Measurements from ENCODE around the gene ARL15.

Gene ARL15

DNA sequence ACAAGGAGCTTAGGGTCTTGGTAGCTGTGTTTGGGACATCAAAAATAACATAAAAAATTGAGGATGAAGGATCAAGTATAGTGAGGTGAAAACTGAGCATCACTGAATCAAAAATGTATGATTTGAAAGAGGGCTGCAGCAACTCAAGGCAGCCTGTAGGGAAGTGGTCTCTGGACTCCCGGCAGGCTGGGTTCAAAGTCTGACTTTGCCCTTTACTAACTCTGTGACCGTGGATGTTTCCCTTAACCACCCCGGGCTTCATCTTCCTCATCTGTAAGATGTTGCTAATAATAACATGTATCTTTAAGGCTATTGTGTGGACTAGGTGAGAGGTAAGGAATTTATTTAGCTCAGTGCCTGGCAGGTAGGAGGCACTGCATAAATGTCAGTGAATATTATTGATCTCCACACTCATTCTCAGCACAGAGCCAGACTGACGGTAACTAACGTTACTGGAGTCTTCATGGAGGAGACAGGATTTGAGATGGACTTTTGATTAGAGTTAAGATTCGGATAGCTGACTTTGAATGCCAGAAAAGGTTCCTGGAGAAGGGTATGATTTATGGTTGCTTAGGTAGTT lies 382.6 kb downstream of the ARL15 start:
- DNase-seq: no peak

DNA sequence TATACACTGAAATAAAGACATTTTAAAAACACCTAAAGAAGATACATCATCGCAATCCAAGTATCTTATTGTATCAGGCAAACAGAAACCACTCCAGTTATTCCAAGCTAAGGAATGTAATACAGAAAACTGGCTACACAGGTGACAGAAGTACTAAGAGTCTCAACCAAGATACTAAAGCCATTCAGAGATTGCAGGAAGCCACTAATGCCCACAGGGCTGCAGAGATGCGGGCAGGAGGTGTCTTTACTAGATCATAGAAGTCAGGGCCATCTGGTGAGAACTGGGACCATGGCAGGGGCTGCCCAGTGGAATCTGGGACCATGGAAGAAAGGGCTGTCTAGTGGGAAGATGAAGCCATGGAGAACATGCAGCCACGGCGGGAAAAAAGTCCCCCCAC lies 384.3 kb downstream of the ARL15 start:
- DNase-seq: no peak

DNA sequence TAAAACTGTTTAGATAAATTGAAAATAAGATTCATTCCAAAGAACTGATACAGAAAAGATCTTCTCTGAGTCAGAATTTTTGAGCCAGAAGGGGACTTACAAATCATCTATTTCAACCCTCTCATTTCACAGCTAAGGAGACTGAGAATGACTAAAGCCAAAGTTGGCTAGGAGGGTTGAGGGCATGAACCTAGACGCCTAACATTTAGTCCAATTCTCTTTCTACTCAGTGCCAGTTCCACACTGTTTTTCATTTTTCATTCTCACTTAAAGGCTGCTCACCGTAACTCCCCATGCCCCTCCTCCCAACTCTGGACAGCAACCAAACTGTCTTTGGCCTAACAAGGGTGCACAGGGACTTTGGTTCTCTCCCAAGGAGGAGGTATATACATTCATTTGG lies 386.0 kb downstream of the ARL15 start:
- DNase-seq: no peak

DNA sequence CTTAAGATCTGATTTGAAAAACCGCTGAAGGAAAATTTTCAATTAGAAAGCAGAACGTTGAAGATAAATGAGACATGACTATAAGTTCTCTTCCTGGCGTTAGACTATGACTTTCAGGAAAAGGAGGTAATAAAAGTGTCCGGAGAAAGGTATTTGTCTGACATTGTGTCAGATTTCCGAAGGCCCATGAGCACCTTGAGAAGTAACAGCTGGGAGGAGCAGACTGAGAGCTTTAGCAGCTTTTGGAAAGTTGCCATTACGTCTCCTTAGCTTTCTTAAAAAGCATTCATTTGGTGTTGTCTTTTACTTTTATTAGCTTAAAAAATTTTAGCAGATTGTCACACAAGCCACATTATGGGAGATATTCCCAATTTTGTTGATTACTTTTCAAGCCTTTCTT lies 386.4 kb downstream of the ARL15 start:
- DNase-seq: no peak

DNA sequence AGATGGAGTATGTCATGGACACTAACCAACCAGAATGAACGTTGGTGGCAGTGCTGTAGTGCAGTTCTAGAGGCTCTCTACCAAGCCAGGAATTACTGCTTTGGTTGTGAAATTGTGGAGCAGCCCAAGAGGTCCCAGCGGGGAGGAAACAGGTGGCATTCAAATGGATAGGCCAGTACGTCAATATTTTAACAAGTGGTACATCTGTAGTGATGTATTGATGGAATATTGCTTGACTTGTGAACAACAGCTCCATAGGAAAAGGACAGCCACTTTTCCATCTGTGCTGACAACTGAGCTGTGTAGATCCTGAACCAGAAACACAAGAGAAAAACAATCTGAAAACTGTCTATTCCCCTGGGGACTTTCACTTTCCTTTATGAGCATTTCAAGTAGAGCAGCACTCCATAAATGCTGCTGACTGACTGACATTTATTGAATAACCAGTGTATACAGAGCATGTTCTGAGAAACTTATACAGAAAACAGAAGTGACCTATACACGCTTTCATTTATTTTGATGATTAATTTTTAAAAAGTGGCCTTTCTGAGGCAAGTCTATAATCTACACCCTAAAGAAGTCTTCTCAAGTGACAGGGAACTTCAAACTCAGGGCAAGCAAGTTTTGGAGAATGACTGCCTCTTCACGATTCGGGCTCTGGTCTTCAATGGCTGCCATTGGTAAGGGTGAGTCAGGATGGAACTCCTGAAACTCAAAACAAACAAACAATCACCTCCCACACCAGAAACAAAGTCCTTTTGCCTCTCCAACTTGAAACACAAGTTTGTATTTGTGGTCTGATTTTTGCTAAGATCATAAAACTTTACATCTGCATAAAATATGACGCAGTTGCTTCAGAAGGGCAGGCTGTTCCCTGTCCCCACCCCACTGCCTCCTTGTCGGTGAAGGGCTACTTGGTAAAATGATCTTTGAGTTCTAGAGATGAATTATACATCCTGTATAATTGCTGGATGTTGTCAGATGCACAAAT lies 387.6 kb downstream of the ARL15 start:
- DNase-seq: no peak

DNA sequence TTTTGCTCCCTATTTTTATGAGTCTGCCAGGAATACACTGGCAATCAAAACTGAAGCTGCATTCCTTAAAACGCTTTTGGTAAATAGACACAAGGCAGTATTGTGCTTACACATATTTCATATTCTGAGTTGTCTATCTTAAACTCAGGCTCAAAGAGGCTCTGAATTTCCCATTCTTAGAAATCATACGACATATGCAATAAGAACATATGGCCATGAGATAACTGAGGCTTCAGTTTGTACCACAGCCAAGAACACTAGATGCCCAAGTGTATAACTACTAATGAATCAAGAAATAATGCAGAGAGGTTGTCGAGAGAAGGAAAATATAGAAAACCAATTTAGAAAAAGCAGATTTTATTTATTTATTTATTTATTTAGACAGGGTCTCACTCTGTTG lies 392.5 kb downstream of the ARL15 start:
- no peak for DNase-seq

DNA sequence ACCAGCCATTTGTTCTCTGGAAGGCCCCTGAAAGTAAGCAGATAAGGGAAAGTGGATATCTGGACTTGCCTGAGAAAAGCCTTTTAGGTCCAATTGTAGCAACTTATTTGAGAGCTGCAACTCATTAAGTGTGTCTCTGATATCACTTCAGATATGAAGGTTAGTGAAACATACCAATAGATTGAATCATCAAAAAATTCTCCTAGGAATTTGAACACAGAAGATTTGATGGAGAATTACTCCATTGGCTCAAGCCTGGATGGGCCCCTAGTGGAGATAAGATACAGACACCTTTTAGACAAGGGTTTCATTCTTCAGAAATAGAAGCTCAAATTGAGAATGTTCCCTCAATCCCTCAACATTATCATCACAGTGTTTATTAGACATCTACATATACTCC lies 393.3 kb downstream of the ARL15 start:
- DNase-seq: no peak

DNA sequence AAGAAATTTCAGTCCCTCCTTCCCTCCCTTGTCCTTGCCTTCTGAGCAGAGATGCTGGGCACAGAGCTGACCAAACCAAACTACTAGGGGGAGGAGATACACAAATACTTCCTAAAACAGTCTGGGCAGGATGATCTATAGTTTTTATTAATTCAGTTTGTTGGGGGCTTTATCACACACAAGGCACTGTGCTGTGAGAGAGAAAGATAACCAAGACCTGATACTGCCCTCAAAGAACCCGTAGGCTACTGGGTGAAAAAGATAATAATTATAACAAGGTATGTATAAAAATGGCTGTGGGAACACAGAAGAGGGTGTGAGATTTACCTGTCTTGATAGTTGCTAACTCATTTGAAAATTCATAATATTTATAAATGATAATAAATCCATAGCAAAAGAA lies 395.3 kb downstream of the ARL15 start:
- no peak for DNase-seq

DNA sequence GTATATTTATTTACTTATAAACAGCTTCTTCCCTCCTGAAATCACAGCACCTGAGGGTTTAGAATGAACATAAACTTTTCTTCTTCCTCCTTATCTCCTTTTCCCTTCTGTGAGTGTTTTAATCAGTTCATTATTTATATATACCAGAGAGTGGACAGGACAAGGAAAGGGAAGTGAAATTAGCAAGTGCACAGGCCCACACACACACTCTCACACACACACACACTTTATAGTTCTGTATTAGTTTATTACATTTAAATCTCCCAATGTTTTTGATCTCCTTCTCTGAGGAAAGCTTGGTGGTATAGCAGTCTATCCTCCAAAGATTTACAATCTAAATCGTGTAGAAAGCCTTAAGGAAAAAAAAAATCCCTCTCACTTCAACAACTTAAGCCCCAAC lies 396.4 kb downstream of the ARL15 start:
- no peak for DNase-seq

DNA sequence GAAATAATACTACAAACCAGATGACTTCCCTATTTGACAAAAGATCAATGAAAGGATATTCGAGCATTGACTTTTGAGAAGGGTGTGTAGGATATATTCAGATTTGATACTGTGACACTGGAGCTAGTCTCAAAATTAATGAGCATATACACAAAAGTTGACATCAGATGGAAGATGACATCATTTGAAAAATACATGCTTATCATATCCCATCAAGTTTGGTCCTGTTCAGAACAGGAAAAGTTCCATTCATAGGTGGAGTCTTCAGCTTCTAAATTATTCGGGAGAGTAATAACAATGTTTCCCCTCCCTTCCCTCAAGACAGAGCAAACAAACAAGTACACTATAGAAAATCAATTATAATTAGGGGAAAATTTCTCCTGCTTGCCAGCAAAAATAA lies 401.6 kb downstream of the ARL15 start:
- no peak for DNase-seq

DNA sequence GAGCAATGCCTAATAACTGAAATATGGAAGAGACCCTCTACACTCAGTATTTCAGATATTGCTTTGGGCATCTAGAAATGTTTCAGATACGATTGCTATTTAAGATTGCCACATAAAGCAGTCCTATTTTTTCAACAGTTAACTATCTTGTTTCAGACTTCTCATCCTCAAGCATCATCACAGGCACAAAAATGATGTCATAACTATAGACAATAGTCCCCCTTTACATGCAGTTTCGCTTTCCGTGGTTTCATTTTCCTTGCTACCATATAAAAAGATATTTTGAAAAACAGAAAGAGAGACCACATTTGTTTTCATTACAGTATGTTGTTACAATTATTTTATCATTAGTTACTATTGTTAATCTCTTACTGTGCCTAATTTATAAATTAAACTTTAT lies 402.5 kb downstream of the ARL15 start:
- DNase-seq: no peak

DNA sequence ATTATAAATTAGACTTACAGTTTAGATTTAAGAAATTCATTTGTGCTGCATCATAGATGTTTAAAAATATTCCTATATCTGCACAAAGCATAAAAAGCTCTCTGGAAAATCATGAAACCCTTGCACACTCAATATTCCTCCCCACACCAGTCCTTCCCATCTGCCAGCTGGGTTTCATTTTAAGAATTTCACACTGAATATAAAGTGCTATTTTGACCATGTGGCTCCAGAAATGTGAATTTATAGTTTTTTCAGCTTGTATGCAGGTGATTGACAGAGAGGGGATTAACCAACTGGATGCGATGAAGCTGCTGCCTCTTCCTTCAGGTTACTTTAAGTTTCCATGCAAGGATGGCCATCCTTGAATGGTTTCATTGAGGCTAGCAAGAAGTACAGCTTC lies 403.6 kb downstream of the ARL15 start:
- no peak for DNase-seq

DNA sequence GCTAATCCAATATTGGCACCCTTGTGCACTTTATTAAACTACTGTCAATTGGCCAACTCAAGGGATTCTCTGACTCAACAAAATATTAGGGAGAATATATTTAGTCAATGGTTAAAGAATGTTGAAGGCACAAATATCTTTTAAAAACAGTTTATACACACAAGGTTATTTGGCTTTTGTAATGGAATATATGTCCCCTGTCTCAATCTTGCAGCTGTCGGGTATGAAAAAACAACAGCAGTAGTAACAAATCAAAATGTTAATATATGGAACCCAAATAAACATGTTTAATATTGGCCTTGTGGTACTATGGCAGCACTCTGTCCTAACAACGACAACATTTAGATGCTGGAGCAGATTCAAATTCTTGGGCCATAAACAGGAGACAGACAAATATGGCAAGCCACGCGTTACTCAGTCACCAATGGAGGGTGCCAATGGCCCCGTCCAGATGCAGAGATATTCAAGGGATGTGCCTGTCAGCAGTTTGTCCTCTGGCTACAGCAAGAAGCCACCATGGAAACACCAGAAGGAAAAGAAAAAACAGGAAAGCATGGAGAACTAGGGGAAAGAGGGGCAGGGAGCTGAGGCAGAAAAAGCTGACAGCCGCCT lies 408.0 kb downstream of the ARL15 start:
- DNase-seq: no peak

DNA sequence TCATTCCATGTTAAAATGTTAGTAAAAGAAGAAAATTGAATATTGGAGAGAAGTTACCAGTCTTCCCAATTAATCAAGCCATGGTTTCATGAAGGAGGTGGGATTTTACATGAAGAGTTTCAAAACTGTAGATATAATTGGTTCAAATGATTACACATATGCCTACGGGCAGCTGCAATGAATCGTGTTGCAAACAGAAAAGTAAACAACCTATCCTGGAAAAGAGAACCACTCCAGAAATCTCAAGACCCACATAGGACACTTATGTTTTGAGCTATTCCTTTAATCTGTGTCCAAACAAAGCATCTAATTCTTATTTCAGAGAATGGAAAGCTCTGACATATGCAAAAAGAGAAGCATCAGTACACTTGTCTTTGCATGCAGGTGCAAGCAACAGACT lies 409.7 kb downstream of the ARL15 start:
- DNase-seq: no peak

DNA sequence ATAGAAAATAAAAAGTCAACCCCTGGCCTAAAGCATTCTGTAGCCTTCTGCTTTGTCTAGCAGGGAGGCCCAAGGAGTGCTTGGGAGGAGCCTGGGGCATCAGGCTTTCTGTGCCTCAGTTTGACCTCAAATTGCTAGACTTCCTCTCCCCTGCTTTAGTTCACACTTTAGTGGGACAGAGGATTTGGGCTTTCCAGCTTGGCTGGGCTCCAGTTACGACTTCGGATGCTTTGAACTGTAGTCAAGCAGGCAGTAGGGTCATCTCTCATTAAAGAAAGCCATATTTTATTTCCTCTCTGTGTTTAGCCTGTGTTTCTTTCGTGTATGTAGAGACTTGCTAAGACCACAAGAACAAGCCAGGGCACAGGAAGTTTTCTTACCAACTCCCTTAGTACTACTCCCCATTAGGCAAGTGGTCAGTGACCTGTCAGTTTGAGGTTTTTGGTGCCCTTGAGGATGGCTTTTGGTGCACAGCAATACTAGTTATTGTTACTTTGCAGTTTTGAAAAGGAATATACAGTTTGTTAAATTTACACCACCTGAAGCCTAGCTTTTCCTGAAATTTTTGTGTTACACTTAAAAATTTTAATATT lies 415.2 kb downstream of the ARL15 start:
- no peak for DNase-seq

DNA sequence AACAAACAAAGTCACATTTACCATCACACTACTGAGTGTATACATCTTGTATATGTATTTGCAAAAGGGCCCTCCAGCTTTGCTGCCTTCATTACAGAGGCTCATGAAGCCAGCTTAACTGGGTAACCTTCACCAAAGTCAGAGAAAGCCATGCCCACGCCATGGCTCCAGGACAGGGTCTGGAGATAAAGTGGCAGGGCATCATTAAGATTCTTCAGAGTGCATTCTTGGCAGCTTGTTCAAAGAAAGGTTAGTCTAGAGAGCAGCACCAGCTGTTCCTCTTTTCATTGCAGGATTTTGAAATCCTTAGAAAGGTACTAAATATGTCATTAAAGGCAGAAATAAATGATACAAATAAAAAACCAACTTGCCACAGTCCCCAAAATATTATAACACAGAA lies 416.7 kb downstream of the ARL15 start:
- no peak for DNase-seq

DNA sequence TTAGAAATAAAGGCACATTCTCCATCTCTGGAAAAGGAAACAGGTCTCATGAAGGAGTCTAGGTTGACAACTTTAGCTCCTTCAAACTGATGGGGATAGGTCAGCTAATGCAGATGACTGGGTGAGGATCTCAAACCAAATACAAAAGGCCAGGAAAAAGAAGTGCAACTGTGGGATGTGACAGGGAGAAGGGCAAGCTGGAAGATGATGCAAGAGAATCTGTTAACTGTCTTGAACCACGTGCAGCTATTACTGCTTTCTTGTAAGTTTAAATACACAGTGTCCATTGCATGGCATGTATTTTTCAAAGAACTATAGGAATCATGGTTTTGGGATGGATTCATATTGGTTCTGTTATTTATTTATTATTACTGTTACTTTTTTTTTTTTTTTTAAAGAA lies 418.1 kb downstream of the ARL15 start:
- DNase-seq: no peak

DNA sequence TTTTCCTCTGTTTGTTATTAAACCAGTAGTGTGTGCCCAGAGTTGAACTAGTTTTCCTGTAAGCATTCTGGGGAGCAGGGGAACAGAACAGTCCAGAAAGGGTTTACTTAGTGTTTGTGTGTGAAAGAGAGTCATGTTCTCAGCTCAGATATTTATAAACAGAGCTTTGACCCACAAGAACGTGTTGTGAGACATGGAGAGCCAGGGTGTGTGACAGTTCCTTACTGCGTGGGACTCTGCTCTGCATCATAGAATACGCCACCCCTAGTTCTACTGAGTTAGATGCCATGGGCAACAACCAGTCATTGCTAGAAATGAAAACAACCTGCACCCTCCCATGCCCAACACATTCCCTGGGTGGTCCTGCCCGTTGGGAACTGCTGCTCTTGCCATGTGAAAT lies 419.2 kb downstream of the ARL15 start:
- no peak for DNase-seq

DNA sequence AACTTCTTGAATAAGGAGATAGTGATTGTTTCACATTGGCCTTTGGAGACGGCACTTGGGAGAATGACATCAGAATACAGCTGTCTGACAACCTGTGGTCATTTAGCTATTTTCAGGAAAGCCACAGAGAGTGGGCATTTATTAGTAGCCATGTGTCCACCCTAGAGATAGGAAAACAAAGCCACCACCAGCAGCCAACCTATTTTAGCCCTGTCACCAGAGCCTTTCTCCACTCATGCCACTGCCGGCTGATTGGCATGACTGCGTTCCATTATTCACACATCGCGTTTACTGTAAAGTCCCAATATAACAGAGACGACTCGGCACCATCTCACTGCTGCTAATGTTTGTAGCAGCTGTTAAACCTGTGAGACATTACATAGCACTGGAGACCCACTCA lies 419.9 kb downstream of the ARL15 start:
- DNase-seq: no peak

DNA sequence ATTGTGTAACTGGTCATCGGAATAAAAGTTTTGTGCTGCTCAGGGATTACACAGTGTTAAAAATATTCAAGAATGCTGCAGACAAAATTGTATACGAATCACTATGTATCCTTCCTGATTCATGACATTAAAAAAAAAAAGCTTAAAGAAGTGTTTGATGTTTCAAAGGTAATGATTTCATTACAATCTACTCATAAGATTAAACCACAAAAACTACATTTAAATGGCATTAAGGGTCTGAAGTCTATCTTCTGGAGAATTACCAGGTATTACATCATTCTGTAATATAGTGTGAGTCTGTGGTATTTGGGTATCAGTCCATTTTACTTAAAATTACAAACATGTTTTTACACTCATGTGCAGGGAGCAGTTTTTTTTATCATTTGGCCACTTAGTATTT lies 425.5 kb downstream of the ARL15 start:
- DNase-seq: no peak

DNA sequence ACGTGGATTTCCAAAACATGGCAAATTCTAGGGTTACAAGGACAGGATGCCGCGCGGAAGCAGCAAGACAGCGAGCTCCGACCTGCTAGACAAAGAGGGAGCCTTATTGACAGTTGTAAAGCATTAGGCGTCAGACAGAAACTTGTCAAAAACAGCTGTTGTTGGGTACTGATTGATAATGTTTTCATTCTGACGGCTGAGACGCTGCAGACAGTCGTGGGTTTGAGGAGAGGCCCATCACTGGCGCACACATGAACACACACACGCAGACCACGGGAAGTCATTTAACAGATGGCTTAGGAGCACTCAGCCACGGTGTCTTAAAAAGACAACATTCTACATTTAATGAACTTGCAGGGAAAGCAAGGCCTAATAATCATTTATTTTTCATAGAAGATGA lies 426.0 kb downstream of the ARL15 start:
- DNase-seq: no peak

DNA sequence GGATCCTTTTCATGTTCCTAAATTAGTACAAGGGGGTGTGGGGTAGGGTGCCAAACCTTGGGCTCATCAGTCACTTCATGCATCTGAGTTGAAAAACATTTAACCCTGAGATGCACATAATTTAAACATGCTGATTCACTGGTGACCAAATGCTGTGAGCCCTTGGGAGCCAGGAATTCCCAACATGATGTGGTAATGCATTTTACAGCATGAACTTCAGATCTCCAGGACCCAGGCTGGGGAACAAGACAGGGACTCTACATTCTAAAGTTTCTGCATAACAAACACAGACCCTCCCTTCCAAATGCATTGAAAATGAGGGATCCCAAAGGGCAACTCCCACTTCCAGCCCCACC lies 427.7 kb downstream of the ARL15 start:
- no peak for DNase-seq

DNA sequence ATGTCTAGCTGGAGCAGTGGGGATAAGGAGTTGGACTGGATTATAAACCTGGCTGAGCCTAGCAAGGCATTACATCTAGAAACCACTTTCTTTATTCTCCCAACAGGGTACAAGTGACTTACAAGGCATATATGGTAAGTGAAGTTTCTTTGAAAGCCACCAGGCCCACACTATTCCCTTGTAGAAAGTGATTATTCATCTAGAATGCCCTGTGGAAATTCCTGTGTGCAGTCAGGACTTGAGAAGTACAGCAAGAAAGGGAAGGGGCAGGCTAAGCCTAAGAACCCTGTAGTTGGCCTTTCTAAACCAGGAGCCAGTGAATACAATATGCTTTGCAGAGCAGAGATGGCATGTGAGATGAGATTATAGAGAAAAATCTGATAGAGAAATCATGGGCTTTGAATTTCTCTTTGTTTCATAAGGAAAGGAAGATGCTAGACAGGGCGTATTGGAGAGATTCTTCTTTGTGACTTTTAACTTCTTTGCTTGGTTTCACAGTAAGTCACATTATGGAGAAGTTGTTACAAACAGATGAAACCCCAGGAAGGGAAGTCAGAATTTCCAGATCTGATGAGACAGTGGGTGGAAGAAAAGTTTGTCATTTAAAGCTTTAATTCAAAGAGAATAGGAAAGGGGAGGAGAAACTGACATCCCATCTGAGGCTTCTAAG lies 428.2 kb downstream of the ARL15 start:
- no peak for DNase-seq

Measured in stimulated activated CD8-positive, alpha-beta memory T cell treated with anti-CD3 and anti-CD28 coated beads, Interleukin-4, amount 100 ng/mL, for 48 hours (primary cell).